ENCODE data around the gene OR2J2. TPM values are rescaled to one million over a fixed set of nuclear protein-coding genes. Genes with fewer than 3 reads are reported as not detected.
"Not testable (repeated sequence)": the region's sequence is repeated elsewhere in the genome, so short reads cannot be mapped to it uniquely, and the experiment has no call there.

Gene OR2J2
- total RNA-seq, 1 donor from 2014 or later: not detected

DNA sequence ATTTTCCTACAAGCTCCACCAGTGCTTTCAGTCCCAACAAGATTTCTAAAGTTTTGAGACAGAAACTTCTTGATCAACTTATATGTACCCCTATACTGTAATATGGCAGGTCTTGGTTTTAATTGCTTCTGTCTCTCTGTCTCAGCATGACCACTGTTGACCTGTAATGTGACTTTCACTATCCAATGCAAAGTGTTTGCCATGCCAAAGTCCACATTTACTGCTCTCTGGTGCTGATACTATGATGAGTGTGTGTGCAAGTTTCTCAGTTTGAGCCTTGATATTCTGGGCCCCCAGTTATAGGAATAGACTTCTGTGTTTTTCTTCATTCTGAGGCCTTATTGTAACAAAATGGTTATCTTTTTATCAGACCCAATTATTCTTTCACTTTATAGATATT is 45.8 kb downstream of the OR2J2 start:
- no peak for DNase-seq (ENCODE audit: low read depth)
- TF ChIP-seq, protein P1, sequence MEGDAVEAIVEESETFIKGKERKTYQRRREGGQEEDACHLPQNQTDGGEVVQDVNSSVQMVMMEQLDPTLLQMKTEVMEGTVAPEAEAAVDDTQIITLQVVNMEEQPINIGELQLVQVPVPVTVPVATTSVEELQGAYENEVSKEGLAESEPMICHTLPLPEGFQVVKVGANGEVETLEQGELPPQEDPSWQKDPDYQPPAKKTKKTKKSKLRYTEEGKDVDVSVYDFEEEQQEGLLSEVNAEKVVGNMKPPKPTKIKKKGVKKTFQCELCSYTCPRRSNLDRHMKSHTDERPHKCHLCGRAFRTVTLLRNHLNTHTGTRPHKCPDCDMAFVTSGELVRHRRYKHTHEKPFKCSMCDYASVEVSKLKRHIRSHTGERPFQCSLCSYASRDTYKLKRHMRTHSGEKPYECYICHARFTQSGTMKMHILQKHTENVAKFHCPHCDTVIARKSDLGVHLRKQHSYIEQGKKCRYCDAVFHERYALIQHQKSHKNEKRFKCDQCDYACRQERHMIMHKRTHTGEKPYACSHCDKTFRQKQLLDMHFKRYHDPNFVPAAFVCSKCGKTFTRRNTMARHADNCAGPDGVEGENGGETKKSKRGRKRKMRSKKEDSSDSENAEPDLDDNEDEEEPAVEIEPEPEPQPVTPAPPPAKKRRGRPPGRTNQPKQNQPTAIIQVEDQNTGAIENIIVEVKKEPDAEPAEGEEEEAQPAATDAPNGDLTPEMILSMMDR (IDR thresholded peaks at IDR 0.05; ENCODE audit: insufficient read depth, low read length, poor library complexity, severe bottlenecking): no peak
- Histone ChIP-seq H3K36me3 (ENCODE audit: control insufficient read depth, insufficient read depth, low read length) (no peaks in the 10 kb centered on the region), H3K27me3 (ENCODE audit: control insufficient read depth, insufficient read depth, low read length) (no peaks in the 10 kb centered on the region), H3K4me3 (ENCODE audit: low read depth, low read length) (no peak overlapping the region)

- not testable (repeated sequence) for H3K36me3 ChIP-seq (ENCODE audit: control insufficient read depth, insufficient read depth, low read length); H3K4me3 ChIP-seq (ENCODE audit: low read depth, low read length); H3K27me3 ChIP-seq (ENCODE audit: control insufficient read depth, insufficient read depth, low read length); DNase-seq (ENCODE audit: low read depth)
Observed at GRCh38 chr6:29217242-29217641, 46.5 kb downstream of the OR2J2 start.

DNA sequence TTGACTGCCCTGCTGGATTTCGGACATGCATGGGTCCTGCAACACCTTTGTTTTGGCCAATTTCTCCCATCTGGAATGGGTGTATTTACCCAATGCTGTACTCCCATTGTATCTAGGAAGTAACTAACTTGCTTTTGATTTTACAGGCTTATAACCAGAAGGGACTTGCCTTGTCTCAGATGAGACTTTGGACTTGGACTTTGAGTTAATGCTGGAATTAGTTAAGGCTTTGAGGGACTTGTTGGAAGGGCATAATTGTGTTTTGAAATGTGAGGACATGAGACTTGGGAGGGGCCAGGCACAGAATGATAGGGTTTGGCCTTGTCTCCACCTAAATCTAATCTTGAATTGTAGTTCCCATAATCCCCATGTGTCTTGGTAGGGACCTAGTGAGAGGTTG is 47.3 kb downstream of the OR2J2 start:
- DNase-seq (ENCODE audit: low read depth); H3K27me3 ChIP-seq (ENCODE audit: control insufficient read depth, insufficient read depth, low read length); H3K36me3 ChIP-seq (ENCODE audit: control insufficient read depth, insufficient read depth, low read length); H3K4me3 ChIP-seq (ENCODE audit: low read depth, low read length): not testable (repeated sequence)

Other genes with a start within 250 kb of the OR2J2 start
- gene TRIM27, start 246.9 kb upstream of the OR2J2 start, total RNA-seq: 101 and 119 TPM in 2 replicates
- 2.6 and 2.7 TPM in 2 replicates for gene ZNF311, start 165.6 kb upstream of the OR2J2 start, total RNA-seq
- gene OR2W1, start 125.7 kb upstream of the OR2J2 start, total RNA-seq: not detected in 2 replicates
- gene OR2B3, start 83.6 kb upstream of the OR2J2 start, total RNA-seq: not detected in 2 replicates
- gene OR2J1, start 71.4 kb upstream of the OR2J2 start, total RNA-seq: not detected in 2 replicates
- gene OR2J3, start 62.8 kb upstream of the OR2J2 start, total RNA-seq: not detected in 2 replicates
- not detected in 2 replicates for gene OR14J1, start 130.8 kb downstream of the OR2J2 start, total RNA-seq
- gene OR5V1, start 198.0 kb downstream of the OR2J2 start, total RNA-seq: not detected in 2 replicates
- gene OR12D3, start 204.4 kb downstream of the OR2J2 start, total RNA-seq: not detected in 2 replicates
- not detected in 2 replicates for gene OR12D2, start 224.7 kb downstream of the OR2J2 start, total RNA-seq
- not detected in 2 replicates for gene OR12D1, start 244.0 kb downstream of the OR2J2 start, total RNA-seq